Esophagus squamous epithelium (tissue), 4 donors: ENCODE results near the gene AFM.

Source experiments
- CTCF ChIP-seq, 6 experiments: fragments of 450-650 bp in 4 of 6; fragments of 200-600 bp in 2 of 6; sonication (generic) in 2 of 6; IDR thresholded peaks; one replicate each; pipeline ENCODE4 v1.5.1; 2016 to 2019; ENCODE audit warnings: antibody characterized with exemption in 6 of 6, mild to moderate bottlenecking in 4 of 6, moderate library complexity in 4 of 6
- POLR2A ChIP-seq, 4 donors: fragments of 450-650 bp; IDR thresholded peaks; one replicate each; pipeline ENCODE4 v1.6.1; 2017; ENCODE audit warnings: antibody characterized with exemption in 4 of 4, mild to moderate bottlenecking in 4 of 4, moderate library complexity in 3 of 4

GRCh38 chr4:73527196-73527595 lies 45.7 kb downstream of the AFM start:
- TF ChIP-seq CTCF (IDR thresholded peaks at IDR 0.05): no peak
- no peak for TF ChIP-seq POLR2A (IDR thresholded peaks at IDR 0.05)
